Measurements from ENCODE around the gene MDM4. TPM values are rescaled to one million over a fixed set of nuclear protein-coding genes. Genes with fewer than 3 reads are reported as not detected.

The MDM4 gene
- polyA plus RNA-seq, 2 of the 4 experiments (the other 2 are of a cell fraction), result 4.6 to 48.9 TPM

- no peak overlapping the region for H3K27ac ChIP-seq
- no peak overlapping the region for H3K4me2 ChIP-seq
- TF ChIP-seq EHMT2 (IDR thresholded peaks at IDR 0.05; ENCODE audit: low read depth) (no peak), POLR2AphosphoS2 (conservative IDR thresholded peaks at IDR 0.05; ENCODE audit: low read length) (no peak), BCL3 (IDR thresholded peaks at IDR 0.05) (no peak), RCOR1 (IDR thresholded peaks at IDR 0.05; ENCODE audit: low read depth, low read length) (no peak), MYC (IDR thresholded peaks at IDR 0.05; ENCODE audit: borderline replicate concordance, low read length) (no peak), JUN (IDR thresholded peaks at IDR 0.05) (no peak), MAX (IDR thresholded peaks at IDR 0.05) (no peak), CBX8 (IDR thresholded peaks at IDR 0.05) (no peak), FOXS1 (CRISPR knock-in tag; IDR thresholded peaks at IDR 0.05) (no peak), CHD2 (IDR thresholded peaks at IDR 0.05; ENCODE audit: low read length, partially characterized antibody) (no peak), CBX2 (IDR thresholded peaks at IDR 0.05; ENCODE audit: borderline replicate concordance, low read depth) (no peak), ZSCAN20 (CRISPR knock-in tag; IDR thresholded peaks at IDR 0.05) (no peak), SREBF2 (IDR thresholded peaks at IDR 0.05) (no peak), CTCF (IDR thresholded peaks at IDR 0.05) (no peak), MAZ (IDR thresholded peaks at IDR 0.05; ENCODE audit: borderline replicate concordance, low read depth, low read length) (no peak), NPAS2 (CRISPR knock-in tag; IDR thresholded peaks at IDR 0.05; ENCODE audit: borderline replicate concordance) (no peak), POLR2A (IDR thresholded peaks at IDR 0.05; ENCODE audit: low read length) (no peak)
- CTCF ChIA-PET, result interaction anchor here (0.9 to 2.1 kb wide), 2 partner anchors 24 to 38 kb away, joined by 3 to 7 read pairs; no protein-coding TSS in a partner anchor
- ATAC-seq (no peak), FAIRE-seq (no peak), DNase-seq (ENCODE audit: low read depth in 1 of 2, low spot score in 1 of 2) (no peak)
- no peaks in the 10 kb centered on the region for H3K9me3 ChIP-seq
- WGBS (ENCODE audit: missing lambda C conversion rate), result 83% methylated on average over 18 of the region's 18 CpGs
- POLR2A ChIA-PET, result no interaction called here
- H3K4me1 ChIP-seq, result no peaks in the 10 kb centered on the region
- H3K4me3 ChIP-seq, result no peak overlapping the region
These were observed 47.4 kb upstream of the MDM4 start for GRCh38 chr1:204468766-204469302.

GRCh38 chr1:204469304-204469703 lies 46.9 kb upstream of the MDM4 start:
- 94% methylated on average over 9 of the region's 10 CpGs for WGBS (ENCODE audit: missing lambda C conversion rate)
- no peak overlapping the region for H3K4me2 ChIP-seq
- H3K27ac ChIP-seq, result no peak overlapping the region
- H3K4me3 ChIP-seq, result no peak overlapping the region
- ChIA-PET POLR2A (no interaction called here), CTCF (interaction anchor here (0.9 to 2.1 kb wide), 2 partner anchors 24 to 39 kb away, joined by 3 to 7 read pairs; no protein-coding TSS in a partner anchor)
- H3K9me3 ChIP-seq, result no peaks in the 10 kb centered on the region
- no peaks in the 10 kb centered on the region for H3K4me1 ChIP-seq
- no peak for ATAC-seq
- DNase-seq (ENCODE audit: low read depth in 1 of 2, low spot score in 1 of 2), result no peak
- FAIRE-seq, result no peak
- TF ChIP-seq TP53 (CRISPR knock-in tag; IDR thresholded peaks at IDR 0.05) (no peak), CBX8 (IDR thresholded peaks at IDR 0.05) (no peak), HDAC2 (IDR thresholded peaks at IDR 0.05) (no peak), RFX5 (IDR thresholded peaks at IDR 0.05) (no peak), CBX2 (IDR thresholded peaks at IDR 0.05; ENCODE audit: borderline replicate concordance, low read depth) (no peak), E2F6 (IDR thresholded peaks at IDR 0.05; ENCODE audit: borderline replicate concordance, low read depth) (no peak), KDM1A (IDR thresholded peaks at IDR 0.05; ENCODE audit: low read depth) (no peak), RNF2 (IDR thresholded peaks at IDR 0.05; ENCODE audit: borderline replicate concordance, low read depth) (no peak), BCL3 (IDR thresholded peaks at IDR 0.05) (no peak), HMGXB4 (CRISPR knock-in tag; IDR thresholded peaks at IDR 0.05; ENCODE audit: borderline replicate concordance) (no peak)

All from A549 (cell line).